Uterus (tissue), 4 donors: ENCODE measurements around the gene FUT8. TPM values are rescaled to one million over a fixed set of nuclear protein-coding genes. Genes with fewer than 3 reads are reported as not detected.

ENCODE experiments used
- DNase-seq, 2 donors: peaks; one replicate each; pipeline ENCODE4 v3.0.0-alpha.2; 2019 to 2020
- H3K27ac ChIP-seq, 2 donors: fragments of 200-600 bp; sonication (generic); 1 replicate in 1 of 2; 2 replicates in 1 of 2; pipeline ENCODE4 v1.5.1; 2016 to 2018
- H3K27me3 ChIP-seq, 2 donors: fragments of 200-600 bp; sonication (generic); one replicate each; pipeline ENCODE4 v1.5.1; 2018 to 2019; ENCODE audit warnings: control low read depth in 1 of 2
- H3K36me3 ChIP-seq, 2 donors: fragments of 200-600 bp; sonication (generic); one replicate each; pipeline ENCODE4 v1.5.1; 2019; ENCODE audit warnings: control low read depth in 1 of 2
- H3K4me1 ChIP-seq, 2 donors: fragments of 200-600 bp; sonication (generic); one replicate each; pipeline ENCODE4 v1.5.1; 2018 to 2019; ENCODE audit warnings: control low read depth in 1 of 2
- H3K4me3 ChIP-seq, 2 donors: fragments of 200-600 bp; sonication (generic); 1 replicate in 1 of 2; 2 replicates in 1 of 2; pipeline ENCODE4 v1.5.1; 2018 to 2019; ENCODE audit warnings: mild to moderate bottlenecking in 1 of 2
- H3K9me3 ChIP-seq, 2 donors: fragments of 200-600 bp; sonication (generic); one replicate each; pipeline ENCODE4 v1.5.1; 2019; ENCODE audit warnings: control low read depth in 1 of 2
- POLR2A ChIP-seq, 2 donors: fragments of 450-650 bp; IDR thresholded peaks; one replicate each; pipeline ENCODE4 v1.6.1; 2016; ENCODE audit warnings: antibody characterized with exemption in 2 of 2, mild to moderate bottlenecking in 1 of 2, moderate library complexity in 1 of 2
- intact Hi-C: fragments of 100-400 bp; cut with DNase I; formaldehyde crosslinking; loops from one replicate; pipeline ENCODE4 v1.15.1; 2023; ENCODE audit warnings: low total_unique reads
- total RNA-seq, 4 donors: library from RNA; depleted of rRNA in 3 of 4; stranded (reverse); fragments of >200 nt in 3 of 4; gene quantifications; one replicate each; pipeline versions ENCODE4 v1.1.0 to v1.2.4, GENCODE V29; 2014 to 2023
- TF ChIP-seq, protein P1 (sequence below), 4 experiments: fragments of 200-600 bp in 2 of 4; fragments of 450-650 bp in 2 of 4; sonication (generic) in 2 of 4; IDR thresholded peaks; one replicate each; pipeline ENCODE4 v1.5.1; 2016 to 2019; ENCODE audit warnings: antibody characterized with exemption in 4 of 4, mild to moderate bottlenecking in 2 of 4, moderate library complexity in 1 of 4
- donor health status: DM: yes; HTN: yes; CAD: no.

Gene FUT8
- total RNA-seq, 4 donors from 2014 or later: 39.2 to 57.6 (median 51.8) TPM

DNA sequence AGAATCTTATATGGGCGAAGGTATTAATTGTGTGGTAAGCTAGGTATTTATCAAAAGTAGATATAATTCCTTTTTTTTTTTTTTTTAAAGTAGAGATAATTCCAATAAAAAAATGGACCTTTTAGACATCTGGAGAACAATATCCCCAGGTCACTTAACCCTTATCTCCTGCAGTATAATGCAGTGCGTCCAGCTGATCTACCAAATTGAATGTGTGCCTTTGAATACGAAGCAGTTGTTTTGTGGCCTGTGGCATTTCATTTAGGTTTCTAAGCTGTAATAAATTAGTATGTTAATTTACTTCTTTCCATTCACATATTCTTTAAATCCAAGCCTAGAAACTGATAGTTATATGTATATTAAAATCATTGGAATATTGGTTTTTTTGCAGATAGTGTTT, 3.1 kb downstream of the FUT8 start:
- H3K4me3 ChIP-seq: no peak overlapping the region
- no peaks in the 10 kb centered on the region for H3K9me3 ChIP-seq
- DNase-seq: no peak
- no peak for TF ChIP-seq POLR2A (IDR thresholded peaks at IDR 0.05)
- TF ChIP-seq, protein P1, sequence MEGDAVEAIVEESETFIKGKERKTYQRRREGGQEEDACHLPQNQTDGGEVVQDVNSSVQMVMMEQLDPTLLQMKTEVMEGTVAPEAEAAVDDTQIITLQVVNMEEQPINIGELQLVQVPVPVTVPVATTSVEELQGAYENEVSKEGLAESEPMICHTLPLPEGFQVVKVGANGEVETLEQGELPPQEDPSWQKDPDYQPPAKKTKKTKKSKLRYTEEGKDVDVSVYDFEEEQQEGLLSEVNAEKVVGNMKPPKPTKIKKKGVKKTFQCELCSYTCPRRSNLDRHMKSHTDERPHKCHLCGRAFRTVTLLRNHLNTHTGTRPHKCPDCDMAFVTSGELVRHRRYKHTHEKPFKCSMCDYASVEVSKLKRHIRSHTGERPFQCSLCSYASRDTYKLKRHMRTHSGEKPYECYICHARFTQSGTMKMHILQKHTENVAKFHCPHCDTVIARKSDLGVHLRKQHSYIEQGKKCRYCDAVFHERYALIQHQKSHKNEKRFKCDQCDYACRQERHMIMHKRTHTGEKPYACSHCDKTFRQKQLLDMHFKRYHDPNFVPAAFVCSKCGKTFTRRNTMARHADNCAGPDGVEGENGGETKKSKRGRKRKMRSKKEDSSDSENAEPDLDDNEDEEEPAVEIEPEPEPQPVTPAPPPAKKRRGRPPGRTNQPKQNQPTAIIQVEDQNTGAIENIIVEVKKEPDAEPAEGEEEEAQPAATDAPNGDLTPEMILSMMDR (IDR thresholded peaks at IDR 0.05): no peak
- H3K27me3 ChIP-seq: no peaks in the 10 kb centered on the region
- no peaks in the 10 kb centered on the region for H3K4me1 ChIP-seq
- no peaks in the 10 kb centered on the region for H3K36me3 ChIP-seq
- H3K27ac ChIP-seq: no peak overlapping the region
- intact Hi-C loops: loop anchor here (10.0 kb wide), 1 partner anchor 409 kb away; no protein-coding TSS in a partner anchor

- H3K4me1 ChIP-seq: no peaks in the 10 kb centered on the region
- no peaks in the 10 kb centered on the region for H3K9me3 ChIP-seq
- no peaks in the 10 kb centered on the region for H3K36me3 ChIP-seq
- no peak for DNase-seq
- H3K27me3 ChIP-seq: no peaks in the 10 kb centered on the region
- no peak overlapping the region for H3K4me3 ChIP-seq
- intact Hi-C loops: loop anchor here (10.0 kb wide), 1 partner anchor 405 kb away; no protein-coding TSS in a partner anchor
- TF ChIP-seq, protein P1 (IDR thresholded peaks at IDR 0.05): no peak
- no peak for TF ChIP-seq POLR2A (IDR thresholded peaks at IDR 0.05)
- no peak overlapping the region for H3K27ac ChIP-seq
Observed at GRCh38 chr14:65419593-65420252, 7.2 kb downstream of the FUT8 start.

DNA sequence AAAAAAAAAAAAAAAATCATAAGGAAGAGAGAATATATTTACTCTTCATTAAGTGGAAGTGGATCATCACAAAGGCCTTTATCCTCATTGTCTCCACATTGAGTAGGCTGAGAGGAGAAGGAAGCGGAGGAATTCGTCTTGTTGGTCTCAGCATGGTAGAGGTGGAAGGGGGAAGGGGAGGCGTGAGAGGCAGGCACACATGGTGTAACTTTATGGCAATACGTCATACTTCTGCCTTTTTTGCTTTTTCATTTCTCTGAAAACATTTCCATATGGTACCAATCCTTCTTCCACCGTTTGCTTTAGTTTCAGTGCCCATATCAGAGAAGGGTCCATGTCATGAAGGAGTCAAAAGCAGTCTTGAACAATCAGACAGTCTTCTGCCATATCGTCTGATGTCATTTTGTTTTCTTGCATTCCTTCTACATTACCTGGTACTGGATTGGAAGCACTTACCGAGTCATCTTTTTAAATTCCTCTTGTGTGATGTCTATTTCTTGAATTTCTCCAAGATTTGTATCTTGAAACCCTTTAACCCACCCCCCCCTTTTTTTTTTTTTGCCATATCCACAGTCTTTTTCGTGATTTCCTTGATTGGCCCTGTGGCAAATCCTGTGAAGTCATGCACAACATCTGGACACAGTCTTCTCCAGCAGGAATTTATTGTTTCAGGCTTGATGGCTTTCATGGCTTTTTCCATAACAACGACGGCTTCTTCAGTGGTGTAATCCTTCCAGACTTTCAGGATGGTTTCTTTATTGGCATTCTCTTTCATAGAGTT, 8.9 kb downstream of the FUT8 start:
- Histone ChIP-seq H3K9me3 (no peaks in the 10 kb centered on the region), H3K4me1 (no peaks in the 10 kb centered on the region), H3K27ac (peak overlapping the region in 1 of 2 donors; percentile 30), H3K4me3 (no peak overlapping the region), H3K27me3 (no peaks in the 10 kb centered on the region), H3K36me3 (no peaks in the 10 kb centered on the region)
- TF ChIP-seq, protein P1 (IDR thresholded peaks at IDR 0.05): no peak
- TF ChIP-seq POLR2A (IDR thresholded peaks at IDR 0.05): no peak
- intact Hi-C loops: no loop called here
- DNase-seq: no peak

- Histone ChIP-seq H3K4me3 (no peak overlapping the region), H3K27ac (peak overlapping the region in 1 of 2 donors; percentile 30), H3K27me3 (no peaks in the 10 kb centered on the region), H3K9me3 (no peaks in the 10 kb centered on the region), H3K4me1 (no peaks in the 10 kb centered on the region), H3K36me3 (no peaks in the 10 kb centered on the region)
- intact Hi-C loops: no loop called here
- DNase-seq: no peak
- no peak for TF ChIP-seq POLR2A (IDR thresholded peaks at IDR 0.05)
- TF ChIP-seq, protein P1 (IDR thresholded peaks at IDR 0.05): no peak
Observed at GRCh38 chr14:65422088-65422834, 9.7 kb downstream of the FUT8 start.
